H1 (cell line): Measurements from ENCODE around the gene TLE2. TPM values are rescaled to one million over a fixed set of nuclear protein-coding genes. Genes with fewer than 3 reads are reported as not detected.

ENCODE experiments used
- CTCF ChIA-PET: fragments of 300-600 bp; sonication (Branson Sonifier 250); formaldehyde crosslinking; loops from one replicate; lab custom pipeline; 2021; ENCODE audit not compliant: partially characterized antibody; lab: Charles Lee
- POLR2A ChIA-PET: fragments of 300-600 bp; sonication (Branson Sonifier 250); formaldehyde crosslinking; loops from one replicate; lab custom pipeline; 2021; ENCODE audit warnings: inconsistent platforms; ENCODE audit not compliant: partially characterized antibody; lab: Charles Lee
- DNase-seq, 2 experiments: peaks; one replicate each; pipeline versions ENCODE4 v3.0.0 to v3.0.0-alpha.2; 2010 to 2022; ENCODE audit warnings: low spot score in 2 of 2, low read depth in 1 of 2, mixed read lengths in 1 of 2
- FAIRE-seq: peaks from 2 replicates; lab custom pipeline; 2011; peaks lifted over from hg19 to GRCh38; lab: Jason Lieb, UNC
- H2AFZ ChIP-seq: 2 replicates; pipeline ENCODE4 v1.8.1; 2012; ENCODE audit warnings: low read length, inconsistent platforms
- H2AK5ac ChIP-seq: 2 replicates; pipeline ENCODE4 v1.6.1; 2013; ENCODE audit warnings: low read depth, low read length
- H2BK120ac ChIP-seq: replicated peaks from 2 replicates; pipeline ENCODE3; 2013; ENCODE audit warnings: low read depth, low read length, inconsistent platforms
- H2BK12ac ChIP-seq: 2 replicates; pipeline ENCODE4 v1.6.1; 2013; ENCODE audit warnings: low read depth, low read length
- H2BK15ac ChIP-seq: 2 replicates; pipeline ENCODE4 v1.6.1; 2013; ENCODE audit warnings: low read length
- H2BK20ac ChIP-seq: 2 replicates; pipeline ENCODE4 v1.6.1; 2013; ENCODE audit warnings: low read length
- H2BK5ac ChIP-seq: 2 replicates; pipeline ENCODE4 v1.6.1; 2013; ENCODE audit warnings: low read depth, low read length
- H3K14ac ChIP-seq: 2 replicates; pipeline ENCODE4 v1.6.1; 2013; ENCODE audit warnings: inconsistent platforms; ENCODE audit not compliant: insufficient read length
- H3K18ac ChIP-seq: 2 replicates; pipeline ENCODE4 v1.6.1; 2013; ENCODE audit warnings: low read length; ENCODE audit errors: extremely low read depth
- H3K23ac ChIP-seq: 2 replicates; pipeline ENCODE4 v1.6.1; 2013; ENCODE audit warnings: inconsistent platforms; ENCODE audit not compliant: insufficient read length
- H3K23me2 ChIP-seq: 2 replicates; pipeline ENCODE4 v1.6.1; 2013; ENCODE audit warnings: low read depth, low read length
- H3K27ac ChIP-seq: 2 replicates; pipeline ENCODE4 v1.6.1; 2011; ENCODE audit warnings: low read depth, low read length, inconsistent platforms
- H3K27me3 ChIP-seq, 4 experiments: replicated peaks in 1 of 4; 1 replicate in 1 of 4; 2 replicates in 3 of 4; pipeline versions ENCODE4 v1.6.1 to v1.8.1; 2011 to 2013; ENCODE audit warnings: low read length in 3 of 4, mild to moderate bottlenecking in 3 of 4, inconsistent platforms in 2 of 4, mixed read lengths in 2 of 4, moderate library complexity in 1 of 4; ENCODE audit not compliant: control insufficient read depth in 3 of 4, insufficient read depth in 3 of 4; ENCODE audit errors: extremely low read depth in 1 of 4
- H3K36me3 ChIP-seq, 4 experiments: 2 replicates each; pipeline versions ENCODE4 v1.6.1 to v1.8.1; 2011 to 2013; ENCODE audit warnings: mild to moderate bottlenecking in 4 of 4, low read length in 3 of 4, moderate library complexity in 2 of 4, control low read depth in 1 of 4, inconsistent platforms in 1 of 4; ENCODE audit not compliant: insufficient read depth in 4 of 4, control insufficient read depth in 2 of 4
- H3K4ac ChIP-seq: replicated peaks from 2 replicates; pipeline ENCODE3; 2013; ENCODE audit warnings: low read length, low read depth, mixed read lengths, inconsistent platforms; ENCODE audit not compliant: insufficient read length
- H3K4me1 ChIP-seq, 4 experiments: replicated peaks in 1 of 4; 1 replicate in 1 of 4; 2 replicates in 3 of 4; pipeline versions ENCODE4 v1.6.1 to v1.8.1; 2011 to 2013; ENCODE audit warnings: low read length in 3 of 4, inconsistent platforms in 2 of 4, mixed read lengths in 1 of 4; ENCODE audit not compliant: insufficient read depth in 4 of 4, control insufficient read depth in 3 of 4
- H3K4me2 ChIP-seq, 2 experiments: 2 replicates each; pipeline versions ENCODE4 v1.6.1 to v1.8.1; 2011 to 2013; ENCODE audit warnings: low read depth in 2 of 2, low read length in 2 of 2, control low read depth in 1 of 2, inconsistent platforms in 1 of 2, mild to moderate bottlenecking in 1 of 2; ENCODE audit not compliant: insufficient read depth in 1 of 2
- H3K4me3 ChIP-seq, 4 experiments: fragments of 200-600, 300-600 bp in 1 of 4; sonication (generic), shearing (Covaris generic), sonication (Bioruptor Twin) in 1 of 4; 2 replicates each; pipeline versions ENCODE4 v1.5.1 to v1.8.1; 2011 to 2016; ENCODE audit warnings: low read length in 4 of 4, low read depth in 3 of 4, control low read depth in 2 of 4, inconsistent platforms in 2 of 4, mild to moderate bottlenecking in 2 of 4, mixed read lengths in 1 of 4, moderate library complexity in 1 of 4; ENCODE audit not compliant: insufficient read depth in 2 of 4; ENCODE audit errors: extremely low read depth in 1 of 4
- H3K56ac ChIP-seq: replicated peaks from 2 replicates; pipeline ENCODE3; 2013; ENCODE audit warnings: low read depth, mild to moderate bottlenecking, mixed read lengths, low read length, inconsistent platforms; ENCODE audit not compliant: insufficient read length
- H3K79me1 ChIP-seq: 2 replicates; pipeline ENCODE4 v1.6.1; 2013; ENCODE audit warnings: low read depth, low read length, control low read depth
- H3K79me2 ChIP-seq, 2 experiments: 2 replicates each; pipeline versions ENCODE4 v1.6.1 to v1.8.1; 2012 to 2013; ENCODE audit warnings: low read length in 2 of 2, mild to moderate bottlenecking in 2 of 2, inconsistent platforms in 1 of 2; ENCODE audit not compliant: insufficient read depth in 2 of 2, control insufficient read depth in 1 of 2
- H3K9ac ChIP-seq, 4 experiments: replicated peaks in 1 of 4; 1 replicate in 1 of 4; 2 replicates in 3 of 4; pipeline versions ENCODE4 v1.6.1 to v1.8.1; 2011 to 2013; ENCODE audit warnings: low read depth in 3 of 4, low read length in 3 of 4, control low read depth in 2 of 4, mild to moderate bottlenecking in 2 of 4, moderate library complexity in 2 of 4, inconsistent platforms in 1 of 4; ENCODE audit errors: extremely low read depth in 1 of 4
- H3K9me3 ChIP-seq, 2 experiments: 2 replicates each; pipeline versions ENCODE4 v1.6.1 to v1.8.1; 2012 to 2013; ENCODE audit warnings: mild to moderate bottlenecking in 2 of 2, moderate library complexity in 2 of 2, control low read depth in 1 of 2, inconsistent platforms in 1 of 2, low read depth in 1 of 2, low read length in 1 of 2, mixed read lengths in 1 of 2; ENCODE audit not compliant: insufficient read depth in 2 of 2
- H4K20me1 ChIP-seq, 2 experiments: replicated peaks in 1 of 2; 2 replicates each; pipeline versions ENCODE3 to v1.8.1; 2011 to 2013; ENCODE audit warnings: inconsistent platforms in 2 of 2, low read length in 2 of 2, mild to moderate bottlenecking in 1 of 2; ENCODE audit not compliant: insufficient read depth in 2 of 2, control insufficient read depth in 1 of 2
- H4K5ac ChIP-seq: 2 replicates; pipeline ENCODE4 v1.6.1; 2013; ENCODE audit warnings: low read length, low read depth, mixed read lengths, inconsistent platforms; ENCODE audit not compliant: insufficient read length
- H4K8ac ChIP-seq: 2 replicates; pipeline ENCODE4 v1.8.0; 2013; ENCODE audit warnings: mild to moderate bottlenecking, moderate library complexity, low read length, inconsistent platforms; ENCODE audit not compliant: insufficient read depth; ENCODE audit errors: extremely low read depth
- H4K91ac ChIP-seq: replicated peaks from 2 replicates; pipeline ENCODE3; 2013; ENCODE audit warnings: low read length, mixed read lengths, inconsistent platforms; ENCODE audit not compliant: insufficient read length
- BCL11A ChIP-seq, 2 experiments: IDR thresholded peaks; one replicate each; pipeline ENCODE4 v1.6.1; 2011; ENCODE audit warnings: low read depth in 2 of 2, low read length in 2 of 2, mild to moderate bottlenecking in 2 of 2
- CHD2 ChIP-seq: IDR thresholded peaks from 2 replicates; pipeline ENCODE4 v1.6.1; 2012; ENCODE audit warnings: low read length, improper control_type of control experiment
- GABPA ChIP-seq: IDR thresholded peaks from 2 replicates; pipeline ENCODE4 v1.6.1; 2011; ENCODE audit warnings: mild to moderate bottlenecking, low read length, moderate library complexity, borderline replicate concordance; ENCODE audit not compliant: insufficient read depth
- HDAC6 ChIP-seq: IDR thresholded peaks from one replicate; pipeline ENCODE4 v1.7.1; 2012; ENCODE audit warnings: low read depth, mild to moderate bottlenecking, inconsistent platforms, low read length, moderate library complexity
- JUN ChIP-seq: IDR thresholded peaks from 2 replicates; pipeline ENCODE4 v1.6.1; 2011; ENCODE audit warnings: low read depth, mild to moderate bottlenecking, improper control_type of control experiment, low read length
- JUND ChIP-seq: IDR thresholded peaks from 2 replicates; pipeline ENCODE4 v1.6.1; 2011; ENCODE audit warnings: mild to moderate bottlenecking, improper control_type of control experiment, low read length
- KDM1A ChIP-seq: fragments of 200-600, 300-600 bp; sonication (generic); IDR thresholded peaks from 2 replicates; pipeline ENCODE4 v1.7.1; 2016; ENCODE audit warnings: mild to moderate bottlenecking, low read length, borderline replicate concordance
- POLR2A ChIP-seq, 2 experiments: IDR thresholded peaks; 1 replicate in 1 of 2; 2 replicates in 1 of 2; pipeline ENCODE4 v1.6.1; 2011; ENCODE audit warnings: low read depth in 2 of 2, low read length in 2 of 2, mild to moderate bottlenecking in 2 of 2; ENCODE audit errors: control extremely low read depth in 1 of 2
- SIN3A ChIP-seq, 2 experiments: IDR thresholded peaks in 1 of 2; conservative IDR thresholded peaks in 1 of 2; 2 replicates each; pipeline ENCODE4 v1.6.1; 2011 to 2012; ENCODE audit warnings: low read length in 2 of 2, improper control_type of control experiment in 1 of 2, low read depth in 1 of 2, mild to moderate bottlenecking in 1 of 2
- SIX5 ChIP-seq: IDR thresholded peaks from 2 replicates; pipeline ENCODE4 v1.6.1; 2011; ENCODE audit warnings: mild to moderate bottlenecking, low read depth, low read length
- TCF12 ChIP-seq: IDR thresholded peaks from 2 replicates; pipeline ENCODE4 v1.6.1; 2011; ENCODE audit warnings: low read depth, mild to moderate bottlenecking, low read length
- WGBS, 2 experiments: shearing (Covaris generic) in 1 of 2; methylation state at CpG; one replicate each; pipeline versions ENCODE4 v1.1.6 to v1.1.7; 2013 to 2015; ENCODE audit warnings: low lambda C conversion rate in 2 of 2, mixed read lengths in 2 of 2, inconsistent platforms in 1 of 2, low coverage in 1 of 2, missing lambda C conversion rate in 1 of 2; ENCODE audit not compliant: insufficient replicate concordance in 2 of 2, insufficient coverage in 1 of 2, insufficient read length in 1 of 2; ENCODE audit errors: extremely low coverage in 1 of 2, missing lambda C conversion rate in 1 of 2; 5-methylcytosine and 5-hydroxymethylcytosine counted together
- polyA plus RNA-seq, 7 experiments: library from polyadenylated mRNA; depleted of rRNA in 3 of 7; stranded (reverse) in 5 of 7; unstranded in 2 of 7; fragments of >200 nt in 5 of 7; fragments of 200-250 nt in 2 of 7; gene quantifications; 1 replicate in 5 of 7; 2 replicates in 1 of 7; 4 replicates in 1 of 7; pipeline versions ENCODE4 v1.2.1 to v1.2.3, GENCODE V29; 2011 to 2013; ENCODE audit warnings: missing spikeins in 2 of 7, mixed read lengths in 2 of 7
- total RNA-seq: library from RNA; stranded (reverse); fragmentation: NEBNext Ultra II Directional; extraction: Animal tissue kit (Norgen Biotek cat#: 25700); gene quantifications from 2 replicates; pipeline ENCODE4 v1.2.1, GENCODE V29; 2021
- TF ChIP-seq, protein P1 (sequence below): IDR thresholded peaks from 2 replicates; pipeline ENCODE4 v1.6.1; 2012; ENCODE audit warnings: low read length, inconsistent platforms

TLE2 gene
- total and polyA plus RNA-seq, 2 of the 8 experiments (the other 6 are each of a cell fraction or from before 2014, with no cell fraction given): 8.0 to 11.5 TPM

DNA sequence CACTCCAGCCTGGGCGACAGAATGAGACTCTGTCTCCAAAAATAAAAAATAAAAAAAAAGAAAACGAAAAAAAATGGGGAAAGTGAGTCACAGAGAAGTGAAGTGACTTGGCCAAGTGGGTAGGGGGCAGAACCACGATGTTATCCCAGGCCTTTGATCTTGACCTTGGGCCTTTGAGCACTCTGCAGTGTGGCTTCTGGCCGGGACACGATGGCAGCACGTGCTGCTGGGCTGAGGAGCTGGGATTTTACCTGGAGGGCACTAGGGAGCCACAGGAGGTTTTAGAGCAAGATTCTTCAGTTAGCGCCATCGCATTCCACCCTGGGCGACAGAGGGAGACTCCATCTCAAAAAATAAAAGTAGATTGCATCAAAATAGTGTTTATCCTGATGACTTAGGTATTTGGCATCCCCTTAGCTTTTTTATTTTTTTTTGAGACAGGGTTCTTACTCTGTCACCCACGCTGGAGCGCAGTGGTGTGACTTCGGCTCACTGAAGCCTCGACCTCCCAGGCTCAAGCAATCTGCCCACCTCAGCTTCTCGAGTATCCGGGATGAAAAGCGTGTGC, 37.5 kb upstream of the TLE2 start:
- no peak for DNase-seq
- H4K91ac ChIP-seq: no peak overlapping the region
- CTCF ChIA-PET: interaction anchor here (0.8 to 1.5 kb wide), 2 partner anchors 9 to 13 kb away, joined by 3 read pairs; no protein-coding TSS in a partner anchor
- no peak for TF ChIP-seq CHD2
- TF ChIP-seq JUN: no peak
- TF ChIP-seq POLR2A (IDR thresholded peaks at IDR 0.05; ENCODE audit: control extremely low read depth in 1 of 2, low read depth in 2 of 2, low read length in 2 of 2): no peak
- TF ChIP-seq KDM1A: no peak
- TF ChIP-seq HDAC6: no peak
- no peak for TF ChIP-seq GABPA
- TF ChIP-seq, protein P1, sequence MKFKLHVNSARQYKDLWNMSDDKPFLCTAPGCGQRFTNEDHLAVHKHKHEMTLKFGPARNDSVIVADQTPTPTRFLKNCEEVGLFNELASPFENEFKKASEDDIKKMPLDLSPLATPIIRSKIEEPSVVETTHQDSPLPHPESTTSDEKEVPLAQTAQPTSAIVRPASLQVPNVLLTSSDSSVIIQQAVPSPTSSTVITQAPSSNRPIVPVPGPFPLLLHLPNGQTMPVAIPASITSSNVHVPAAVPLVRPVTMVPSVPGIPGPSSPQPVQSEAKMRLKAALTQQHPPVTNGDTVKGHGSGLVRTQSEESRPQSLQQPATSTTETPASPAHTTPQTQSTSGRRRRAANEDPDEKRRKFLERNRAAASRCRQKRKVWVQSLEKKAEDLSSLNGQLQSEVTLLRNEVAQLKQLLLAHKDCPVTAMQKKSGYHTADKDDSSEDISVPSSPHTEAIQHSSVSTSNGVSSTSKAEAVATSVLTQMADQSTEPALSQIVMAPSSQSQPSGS: no peak
- no peak for TF ChIP-seq SIN3A (conservative IDR thresholded peaks at IDR 0.05 in 1 of 2, IDR thresholded peaks at IDR 0.05 in 1 of 2; ENCODE audit: low read depth in 1 of 2, low read length in 2 of 2)
- no peak for TF ChIP-seq TCF12
- TF ChIP-seq BCL11A (IDR thresholded peaks at IDR 0.05; ENCODE audit: low read depth in 2 of 2, low read length in 2 of 2): no peak
- no peak for TF ChIP-seq SIX5
- TF ChIP-seq JUND: no peak

More for the DNA sequence above, 37.5 kb upstream of the TLE2 start:
- no peak overlapping the region for H4K8ac ChIP-seq
- H3K4me1 ChIP-seq: peaks cover 0 to 4% (median 1%) of the 10 kb centered on the region in 4 experiments; a peak in 2 of 7 replicates
- H3K23ac ChIP-seq: no peak overlapping the region
- no peak overlapping the region for H2BK120ac ChIP-seq
- POLR2A ChIA-PET: interaction anchor here (0.7 to 1.6 kb wide), 4 partner anchors 9 to 116 kb away, joined by 3 to 4 read pairs (median 3); no protein-coding TSS in a partner anchor
- H4K20me1 ChIP-seq: no peaks in the 10 kb centered on the region
- no peak overlapping the region for H2BK12ac ChIP-seq
- H3K23me2 ChIP-seq: peaks cover 2% of the 10 kb centered on the region; the same call in 1 of the 2 replicates
- no peak overlapping the region for H2AK5ac ChIP-seq
- no peaks in the 10 kb centered on the region for H3K9me3 ChIP-seq
- H2AFZ ChIP-seq: no peak overlapping the region
- H3K27me3 ChIP-seq: peaks cover 0 to 3% (median 0%) of the 10 kb centered on the region in 4 experiments; a peak in 1 of 7 replicates
- no peak overlapping the region for H3K4me3 ChIP-seq
- no peak overlapping the region for H3K18ac ChIP-seq
- no peak overlapping the region for H3K27ac ChIP-seq
- no peaks in the 10 kb centered on the region for H3K36me3 ChIP-seq
- H3K9ac ChIP-seq: no peak overlapping the region
- no peak overlapping the region for H2BK15ac ChIP-seq
- no peak overlapping the region for H3K56ac ChIP-seq
- no peak overlapping the region for H3K4me2 ChIP-seq
- FAIRE-seq: no peak
- H2BK5ac ChIP-seq: no peak overlapping the region
- no peak overlapping the region for H3K4ac ChIP-seq
- no peak overlapping the region for H3K14ac ChIP-seq
- H2BK20ac ChIP-seq: no peak overlapping the region
- H3K79me2 ChIP-seq: no peaks in the 10 kb centered on the region
- no peaks in the 10 kb centered on the region for H3K79me1 ChIP-seq
- WGBS, 2 experiments: 89% methylated on average over 16 of the region's 16 CpGs; no CpG with 5 or more reads in 1 of the 2 experiments
- no peak overlapping the region for H4K5ac ChIP-seq
